NB4 (cell line): ENCODE data around the gene FRYL.
A peak's percentile ranks its signal among the peaks of the same experiment; 100 is the strongest.
"Not testable (repeated sequence)": the region's sequence is repeated elsewhere in the genome, so short reads cannot be mapped to it uniquely, and the experiment has no call there.

Experiments
- DNase-seq: peaks from one replicate; pipeline ENCODE4 v3.0.0; 2010; ENCODE audit warnings: low read depth
- H3K4me3 ChIP-seq: one replicate; pipeline ENCODE4 v1.5.1; 2011; ENCODE audit warnings: mild to moderate bottlenecking, low read depth, low read length, moderate library complexity
- MYC ChIP-seq: IDR thresholded peaks from 2 replicates; pipeline ENCODE4 v1.6.1; 2011; ENCODE audit warnings: low read depth, low read length
- POLR2A ChIP-seq: IDR thresholded peaks from 2 replicates; pipeline ENCODE4 v1.6.1; 2011; ENCODE audit warnings: mild to moderate bottlenecking; ENCODE audit not compliant: insufficient read length; ENCODE audit errors: extremely low read depth
- TF ChIP-seq, protein P1 (sequence below): IDR thresholded peaks from 2 replicates; pipeline ENCODE4 v1.6.1; 2011; ENCODE audit warnings: low read depth, low read length
- TF ChIP-seq, protein P2 (sequence below): IDR thresholded peaks from one replicate; pipeline ENCODE4 v1.5.1; 2012; ENCODE audit warnings: low read depth, low read length

The FRYL gene

DNA sequence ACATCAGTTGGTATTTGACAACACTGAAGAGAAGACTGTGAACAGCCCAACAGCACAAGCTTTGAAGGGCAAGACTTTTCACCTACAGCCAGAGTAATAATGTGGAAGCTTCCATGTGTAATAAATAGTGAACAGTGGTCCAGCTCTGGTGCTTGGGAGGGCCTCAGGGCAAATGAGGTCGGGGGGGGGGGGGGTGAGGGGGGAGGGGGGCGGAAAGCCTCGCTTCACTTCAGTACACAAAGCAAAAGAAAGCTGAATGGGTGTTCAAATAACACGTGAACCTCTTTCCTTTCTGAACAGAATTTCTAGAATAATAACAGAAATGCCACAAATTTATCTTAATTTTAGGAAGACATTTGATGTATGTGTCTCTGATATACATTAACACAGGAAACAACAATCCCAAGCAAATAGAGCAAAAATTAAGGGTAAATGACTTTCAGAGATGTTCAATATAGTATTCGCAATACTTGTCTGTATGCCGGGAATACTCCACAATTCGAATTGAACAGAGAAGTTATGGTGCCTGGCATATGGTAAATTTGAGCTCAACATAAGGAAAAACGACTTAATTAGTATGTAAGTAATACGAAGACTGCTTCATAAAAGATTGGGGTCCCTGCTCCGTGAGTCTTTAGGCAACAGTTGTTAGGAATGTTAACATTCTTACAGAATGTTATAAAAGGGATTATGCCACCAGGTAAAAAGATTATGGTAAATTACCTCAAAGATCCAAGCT is 92.6 kb downstream of the FRYL start:
- H3K4me3 ChIP-seq: no peak overlapping the region
- TF ChIP-seq, protein P1, sequence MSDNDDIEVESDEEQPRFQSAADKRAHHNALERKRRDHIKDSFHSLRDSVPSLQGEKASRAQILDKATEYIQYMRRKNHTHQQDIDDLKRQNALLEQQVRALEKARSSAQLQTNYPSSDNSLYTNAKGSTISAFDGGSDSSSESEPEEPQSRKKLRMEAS: no peak
- TF ChIP-seq, protein P2, sequence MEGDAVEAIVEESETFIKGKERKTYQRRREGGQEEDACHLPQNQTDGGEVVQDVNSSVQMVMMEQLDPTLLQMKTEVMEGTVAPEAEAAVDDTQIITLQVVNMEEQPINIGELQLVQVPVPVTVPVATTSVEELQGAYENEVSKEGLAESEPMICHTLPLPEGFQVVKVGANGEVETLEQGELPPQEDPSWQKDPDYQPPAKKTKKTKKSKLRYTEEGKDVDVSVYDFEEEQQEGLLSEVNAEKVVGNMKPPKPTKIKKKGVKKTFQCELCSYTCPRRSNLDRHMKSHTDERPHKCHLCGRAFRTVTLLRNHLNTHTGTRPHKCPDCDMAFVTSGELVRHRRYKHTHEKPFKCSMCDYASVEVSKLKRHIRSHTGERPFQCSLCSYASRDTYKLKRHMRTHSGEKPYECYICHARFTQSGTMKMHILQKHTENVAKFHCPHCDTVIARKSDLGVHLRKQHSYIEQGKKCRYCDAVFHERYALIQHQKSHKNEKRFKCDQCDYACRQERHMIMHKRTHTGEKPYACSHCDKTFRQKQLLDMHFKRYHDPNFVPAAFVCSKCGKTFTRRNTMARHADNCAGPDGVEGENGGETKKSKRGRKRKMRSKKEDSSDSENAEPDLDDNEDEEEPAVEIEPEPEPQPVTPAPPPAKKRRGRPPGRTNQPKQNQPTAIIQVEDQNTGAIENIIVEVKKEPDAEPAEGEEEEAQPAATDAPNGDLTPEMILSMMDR: no peak
- no peak for TF ChIP-seq MYC
- TF ChIP-seq POLR2A: no peak
- DNase-seq: no peak

- TF ChIP-seq, protein P1: no peak
- TF ChIP-seq, protein P2: no peak
- TF ChIP-seq POLR2A (no peak), MYC (no peak)
- no peak for DNase-seq
- no peak overlapping the region for H3K4me3 ChIP-seq
These were observed 93.7 kb downstream of the FRYL start for GRCh38 chr4:48686369-48686768.

DNA sequence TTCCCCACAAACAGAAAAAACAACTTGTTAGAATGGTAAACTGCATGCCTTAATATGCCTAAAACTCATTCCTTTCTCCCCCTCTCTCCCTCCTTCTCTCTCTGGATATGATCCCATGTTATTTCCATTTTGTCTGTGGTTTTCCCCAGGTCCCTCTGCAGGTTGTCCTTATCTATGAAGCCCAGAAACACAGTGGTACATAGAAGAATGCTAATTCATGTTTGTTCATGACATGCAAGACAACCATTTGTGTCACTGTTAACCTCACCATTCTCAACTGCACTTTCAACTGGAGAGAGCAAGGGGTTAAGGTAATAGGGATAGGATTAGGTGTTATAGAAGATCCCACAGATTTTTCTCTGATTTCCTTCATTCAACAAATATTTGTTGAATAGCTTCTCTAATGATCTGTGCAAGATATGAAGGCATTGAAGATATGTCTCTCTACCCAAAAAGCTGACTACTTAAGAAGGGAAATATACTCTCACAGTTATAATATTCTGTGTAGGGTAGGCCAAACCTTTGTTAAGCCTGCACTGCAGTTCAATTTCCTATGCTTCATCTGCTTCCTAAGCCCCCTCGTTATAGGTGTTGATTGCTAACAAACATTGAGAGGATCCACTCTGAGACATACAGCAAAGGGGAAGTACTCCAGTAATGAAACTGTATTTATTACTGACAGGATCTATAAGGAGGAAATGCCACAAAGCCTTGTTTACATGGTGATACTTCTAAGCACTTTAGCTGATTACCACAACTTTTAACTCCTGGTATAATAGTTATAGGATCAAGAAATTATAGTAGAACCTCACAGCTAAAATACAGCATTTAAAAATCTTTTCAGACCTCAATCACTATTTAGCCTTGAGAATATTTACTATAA is 96.1 kb downstream of the FRYL start:
- no peak overlapping the region for H3K4me3 ChIP-seq
- DNase-seq: peak; percentile 66

GRCh38 chr4:48682870-48683269 is 97.2 kb downstream of the FRYL start:
- H3K4me3 ChIP-seq, DNase-seq: not testable (repeated sequence)

More for the DNA sequence above, 96.1 kb downstream of the FRYL start:
- no peak for TF ChIP-seq MYC
- TF ChIP-seq, protein P2: no peak
- no peak for TF ChIP-seq POLR2A
- TF ChIP-seq, protein P1: no peak

DNA sequence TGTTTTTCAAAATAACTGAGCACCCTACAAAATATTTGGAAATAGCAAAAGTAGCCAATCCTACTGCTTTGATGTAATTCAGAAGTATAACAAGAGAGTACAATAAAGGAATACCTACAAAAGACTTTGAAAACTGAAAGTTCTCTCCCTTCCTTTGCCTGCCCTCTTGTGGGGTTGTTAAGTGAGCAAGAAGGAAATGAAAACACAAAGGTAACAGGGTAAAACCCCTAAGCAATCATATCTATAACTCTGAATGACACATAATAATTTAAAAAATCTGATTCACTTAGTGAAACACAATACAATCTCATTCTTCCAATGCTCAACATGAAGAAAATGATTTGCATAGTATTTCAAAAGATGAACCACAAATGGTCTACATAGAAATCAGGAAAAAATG is 98.2 kb downstream of the FRYL start:
- H3K4me3 ChIP-seq: no peak overlapping the region
- DNase-seq: no peak

More for the DNA sequence above, 98.2 kb downstream of the FRYL start:
- TF ChIP-seq, protein P2: no peak
- TF ChIP-seq, protein P1: no peak
- no peak for TF ChIP-seq MYC
- no peak for TF ChIP-seq POLR2A
